HepG2 (cell line): ENCODE data around the gene FIBP. TPM values are rescaled to one million over a fixed set of nuclear protein-coding genes. Genes with fewer than 3 reads are reported as not detected.

Experiments used
- ATAD3A ChIP-seq: sonication (generic); formaldehyde crosslinking; IDR thresholded peaks from 2 replicates; pipeline ENCODE4 v1.4.0; 2020; ENCODE audit warnings: missing genetic modification reagents
- EED ChIP-seq: sonication (generic); formaldehyde crosslinking; IDR thresholded peaks from 2 replicates; pipeline ENCODE4 v1.5.0; 2020; ENCODE audit warnings: mild to moderate bottlenecking, missing genetic modification reagents
- FOXK2 ChIP-seq: fragments of 450-650 bp; IDR thresholded peaks from 2 replicates; pipeline ENCODE4 v1.6.1; 2016
- GPN1 ChIP-seq: sonication (generic); formaldehyde crosslinking; IDR thresholded peaks from 2 replicates; pipeline ENCODE4 v1.5.1; 2020; ENCODE audit warnings: missing genetic modification reagents, borderline replicate concordance
- HCFC1 ChIP-seq: fragments of 150-350 bp; IDR thresholded peaks from 2 replicates; pipeline ENCODE4 v1.6.1; 2014; ENCODE audit warnings: low read depth, low read length
- HDAC1 ChIP-seq: sonication (generic); formaldehyde crosslinking; IDR thresholded peaks from 2 replicates; pipeline ENCODE4 v1.5.1; 2020; ENCODE audit warnings: mild to moderate bottlenecking, missing genetic modification reagents
- HMG20A ChIP-seq: IDR thresholded peaks from 2 replicates; pipeline ENCODE4 v1.6.1; 2016; ENCODE audit warnings: borderline replicate concordance
- HNRNPLL ChIP-seq: fragments of 200-400 bp; formaldehyde crosslinking; IDR thresholded peaks from 2 replicates; pipeline ENCODE4 v1.6.1; 2017; ENCODE audit warnings: mild to moderate bottlenecking, low read depth, low read length; ENCODE audit not compliant: poor library complexity, severe bottlenecking
- KDM3A ChIP-seq: IDR thresholded peaks from 2 replicates; pipeline ENCODE4 v1.6.1; 2018; ENCODE audit warnings: low read depth, missing compliant biosample characterization
- MATR3 ChIP-seq: sonication (generic); formaldehyde crosslinking; IDR thresholded peaks from 2 replicates; pipeline ENCODE4 v1.4.0; 2020; ENCODE audit warnings: missing genetic modification reagents
- MED13 ChIP-seq: sonication (generic); formaldehyde crosslinking; IDR thresholded peaks from 2 replicates; pipeline ENCODE4 v1.5.0; 2020; ENCODE audit warnings: missing genetic modification reagents
- NR0B2 ChIP-seq: sonication (generic); formaldehyde crosslinking; IDR thresholded peaks from 2 replicates; pipeline ENCODE4 v1.4.0; 2020; ENCODE audit warnings: mild to moderate bottlenecking, missing genetic modification reagents
- PLRG1 ChIP-seq: fragments of 450-650 bp; conservative IDR thresholded peaks from 2 replicates; pipeline ENCODE4 v1.6.1; 2016
- POLR2G ChIP-seq: fragments of 200-400 bp; formaldehyde crosslinking; IDR thresholded peaks from 2 replicates; pipeline ENCODE4 v1.6.1; 2018; ENCODE audit warnings: mild to moderate bottlenecking, low read depth, low read length, moderate library complexity
- SOX13 ChIP-seq, 3 experiments: fragments of 450-650 bp in 1 of 3; sonication (generic) in 1 of 3; formaldehyde crosslinking in 1 of 3; IDR thresholded peaks in 2 of 3; conservative IDR thresholded peaks in 1 of 3; 2 replicates each; pipeline versions ENCODE4 v1.5.0 to v1.6.1; 2016 to 2020; ENCODE audit warnings: antibody characterized with exemption in 1 of 3, mild to moderate bottlenecking in 1 of 3, missing compliant biosample characterization in 1 of 3, missing genetic modification reagents in 1 of 3, moderate library complexity in 1 of 3
- SOX5 ChIP-seq: IDR thresholded peaks from 2 replicates; pipeline ENCODE4 v1.6.1; 2016; ENCODE audit warnings: borderline replicate concordance
- SP140L ChIP-seq: sonication (generic); formaldehyde crosslinking; IDR thresholded peaks from 2 replicates; pipeline ENCODE4 v1.4.0; 2020; ENCODE audit warnings: missing genetic modification reagents, borderline replicate concordance
- SRY ChIP-seq: sonication (generic); formaldehyde crosslinking; IDR thresholded peaks from 2 replicates; pipeline ENCODE4 v1.8.0; 2022; ENCODE audit warnings: mild to moderate bottlenecking, missing genetic modification reagents
- ZBTB21 ChIP-seq: sonication (generic); formaldehyde crosslinking; IDR thresholded peaks from 2 replicates; pipeline ENCODE4 v1.4.0; 2020; ENCODE audit warnings: missing genetic modification reagents
- ZBTB26 ChIP-seq: IDR thresholded peaks from 2 replicates; pipeline ENCODE4 v1.6.1; 2016; ENCODE audit warnings: missing compliant biosample characterization, missing genetic modification reagents, borderline replicate concordance
- ZBTB39 ChIP-seq: sonication (generic); formaldehyde crosslinking; IDR thresholded peaks from 2 replicates; pipeline ENCODE4 v1.5.0; 2020; ENCODE audit warnings: missing genetic modification reagents
- ZFP62 ChIP-seq: sonication (generic); formaldehyde crosslinking; IDR thresholded peaks from 2 replicates; pipeline ENCODE4 v1.4.0; 2020; ENCODE audit warnings: missing genetic modification reagents
- ZNF530 ChIP-seq: sonication (generic); formaldehyde crosslinking; IDR thresholded peaks from 2 replicates; pipeline ENCODE4 v1.5.0; 2020; ENCODE audit warnings: low read depth, mild to moderate bottlenecking, missing genetic modification reagents
- ZNF616 ChIP-seq: sonication (generic); formaldehyde crosslinking; IDR thresholded peaks from 2 replicates; pipeline ENCODE4 v1.5.0; 2020; ENCODE audit warnings: low read depth, mild to moderate bottlenecking, missing genetic modification reagents
- ZNF709 ChIP-seq: sonication (generic); formaldehyde crosslinking; IDR thresholded peaks from 2 replicates; pipeline ENCODE4 v1.5.0; 2020; ENCODE audit warnings: mild to moderate bottlenecking, missing genetic modification reagents
- ZNF740 ChIP-seq: sonication (generic); formaldehyde crosslinking; IDR thresholded peaks from 2 replicates; pipeline ENCODE4 v1.4.0; 2020; ENCODE audit warnings: missing genetic modification reagents
- ZNF790 ChIP-seq: sonication (generic); formaldehyde crosslinking; IDR thresholded peaks from 2 replicates; pipeline ENCODE4 v1.8.0; 2022; ENCODE audit warnings: missing genetic modification reagents, mild to moderate bottlenecking, borderline replicate concordance
- ZSCAN21 ChIP-seq: sonication (generic); formaldehyde crosslinking; IDR thresholded peaks from 2 replicates; pipeline ENCODE4 v1.8.0; 2022; ENCODE audit warnings: mild to moderate bottlenecking, missing genetic modification reagents, moderate library complexity, borderline replicate concordance
- polyA plus RNA-seq, 8 experiments: library from polyadenylated mRNA; depleted of rRNA in 3 of 8; stranded (reverse) in 7 of 8; unstranded in 1 of 8; fragments of >200 nt; fragmentation: Illumina TruSeq in 4 of 8; extraction: Trizol in 4 of 8; gene quantifications; 2 replicates each; pipeline versions ENCODE4 v1.2.1 to v1.2.3, GENCODE V29; 2011 to 2016; ENCODE audit warnings: low read depth in 4 of 8, missing spikeins in 1 of 8, mixed read lengths in 1 of 8; ENCODE audit not compliant: insufficient read depth in 1 of 8
- total RNA-seq, 5 experiments: library from RNA; depleted of rRNA; stranded (reverse); fragments of >200 nt; fragmentation: Illumina TruSeq; extraction: Trizol; gene quantifications; 2 replicates each; pipeline ENCODE4 v1.2.3, GENCODE V29; 2016; ENCODE audit warnings: low read depth in 1 of 5

The FIBP gene
- total and polyA plus RNA-seq, 2 of the 13 experiments (the other 11 are each of a cell fraction or from before 2014, with no cell fraction given): 42.9 to 62.1 TPM

GRCh38 chr11:65899356-65900124, 11.3 kb upstream of the FIBP start (continued):
- peak; percentile 70; the same call in 1 of the 2 replicates for TF ChIP-seq ZNF790 (CRISPR knock-in tag)
- no peak for TF ChIP-seq SP140L (CRISPR knock-in tag)
- peak; percentile 90 for TF ChIP-seq HDAC1 (CRISPR knock-in tag)
- no peak for TF ChIP-seq SOX13 (IDR thresholded peaks at IDR 0.05)
- TF ChIP-seq SOX13 (CRISPR knock-in tag; conservative IDR thresholded peaks at IDR 0.05 in 1 of 2, IDR thresholded peaks at IDR 0.05 in 1 of 2): peak in 1 of 2 experiments; percentile 21; a peak in 1 of 4 replicates
- TF ChIP-seq SOX5 (CRISPR knock-in tag): peak; percentile 6; the same call in 1 of the 2 replicates
- TF ChIP-seq ZBTB21 (CRISPR knock-in tag): no peak
- TF ChIP-seq FOXK2: no peak
- TF ChIP-seq HMG20A (CRISPR knock-in tag): no peak
- no peak for TF ChIP-seq KDM3A
- TF ChIP-seq ZNF740 (CRISPR knock-in tag): no peak
- no peak for TF ChIP-seq ATAD3A (CRISPR knock-in tag)
- TF ChIP-seq ZSCAN21 (CRISPR knock-in tag): peak; percentile 87; the same call in 1 of the 2 replicates
- TF ChIP-seq ZNF530 (CRISPR knock-in tag): no peak
- no peak for TF ChIP-seq MATR3 (CRISPR knock-in tag)
- TF ChIP-seq EED (CRISPR knock-in tag): peak; percentile 74
- TF ChIP-seq ZFP62 (CRISPR knock-in tag): no peak
- TF ChIP-seq SRY: peak; percentile 84
- TF ChIP-seq ZNF709 (CRISPR knock-in tag): peak; percentile 58; the same call in 1 of the 2 replicates
- TF ChIP-seq HNRNPLL: no peak
- TF ChIP-seq ZBTB26 (CRISPR knock-in tag): no peak; the same call in 1 of the 2 replicates
- TF ChIP-seq GPN1 (CRISPR knock-in tag): no peak
- peak; percentile 56; the same call in 1 of the 2 replicates for TF ChIP-seq POLR2G
- no peak for TF ChIP-seq MED13 (CRISPR knock-in tag)
- TF ChIP-seq ZNF616 (CRISPR knock-in tag): no peak
- no peak for TF ChIP-seq PLRG1
- peak; percentile 40; the same call in 1 of the 2 replicates for TF ChIP-seq NR0B2
- peak; percentile 72; the same call in 1 of the 2 replicates for TF ChIP-seq ZBTB39 (CRISPR knock-in tag)
- no peak for TF ChIP-seq HCFC1
